ENCODE results near the gene PCNT.

DNA sequence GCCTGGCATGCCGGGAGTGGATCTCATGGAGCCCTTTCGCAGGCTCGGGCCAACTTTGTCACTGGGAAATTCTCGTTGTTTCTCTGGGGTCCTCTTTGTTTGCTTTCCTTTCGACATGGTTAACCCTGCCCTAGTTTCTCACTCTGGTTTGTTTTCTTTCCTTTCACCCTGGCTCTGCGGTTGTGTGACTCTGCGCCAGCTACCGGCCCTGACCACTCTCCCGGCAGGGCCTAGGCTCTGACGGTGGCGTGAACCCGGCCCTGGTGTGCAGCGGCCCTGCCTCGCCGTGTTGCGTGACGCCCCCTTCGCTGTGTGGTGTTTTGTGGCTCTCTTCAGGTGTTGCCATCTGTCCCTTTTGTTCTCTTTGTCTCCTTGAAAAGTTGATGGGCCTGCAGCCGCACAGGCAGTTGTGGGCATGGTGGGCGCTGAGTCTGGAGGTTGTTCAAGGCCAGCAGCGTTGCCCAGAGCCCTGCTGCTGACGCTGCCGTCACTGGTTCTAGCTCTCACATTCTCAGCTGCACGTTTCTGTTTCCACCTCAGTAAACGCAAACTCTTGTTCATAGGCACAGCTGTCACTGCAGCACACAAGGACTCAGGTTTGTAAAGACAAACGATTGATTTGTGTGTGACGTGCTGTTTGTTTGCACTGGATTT is 70.1 kb downstream of the PCNT start:
- TF ChIP-seq LEF1 (IDR thresholded peaks at IDR 0.05; ENCODE audit: borderline replicate concordance) (no peak), NFRKB (IDR thresholded peaks at IDR 0.05) (no peak), CTBP1 (IDR thresholded peaks at IDR 0.05; ENCODE audit: borderline replicate concordance) (no peak), HDGF (IDR thresholded peaks at IDR 0.05; ENCODE audit: borderline replicate concordance) (no peak), ZNF384 (IDR thresholded peaks at IDR 0.05) (no peak), SP1 (IDR thresholded peaks at IDR 0.05) (no peak), ELF4 (IDR thresholded peaks at IDR 0.05) (no peak), FOXM1 (IDR thresholded peaks at IDR 0.05; ENCODE audit: borderline replicate concordance) (no peak), FOXK2 (IDR thresholded peaks at IDR 0.05) (no peak), BHLHE40 (IDR thresholded peaks at IDR 0.05; ENCODE audit: borderline replicate concordance) (no peak), FOXA1 (IDR thresholded peaks at IDR 0.05) (no peak), SUZ12 (IDR thresholded peaks at IDR 0.05) (no peak)
- TF ChIP-seq, protein P1, sequence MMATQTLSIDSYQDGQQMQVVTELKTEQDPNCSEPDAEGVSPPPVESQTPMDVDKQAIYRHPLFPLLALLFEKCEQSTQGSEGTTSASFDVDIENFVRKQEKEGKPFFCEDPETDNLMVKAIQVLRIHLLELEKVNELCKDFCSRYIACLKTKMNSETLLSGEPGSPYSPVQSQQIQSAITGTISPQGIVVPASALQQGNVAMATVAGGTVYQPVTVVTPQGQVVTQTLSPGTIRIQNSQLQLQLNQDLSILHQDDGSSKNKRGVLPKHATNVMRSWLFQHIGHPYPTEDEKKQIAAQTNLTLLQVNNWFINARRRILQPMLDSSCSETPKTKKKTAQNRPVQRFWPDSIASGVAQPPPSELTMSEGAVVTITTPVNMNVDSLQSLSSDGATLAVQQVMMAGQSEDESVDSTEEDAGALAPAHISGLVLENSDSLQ (IDR thresholded peaks at IDR 0.05) = no peak
